Testis (tissue), 2 donors: ENCODE results near the gene BCO2.

ENCODE experiments used
- POLR2A ChIP-seq: fragments of 450-650 bp; IDR thresholded peaks from one replicate; pipeline ENCODE4 v1.6.1; 2017; ENCODE audit warnings: antibody characterized with exemption, mild to moderate bottlenecking, moderate library complexity
- TF ChIP-seq, protein P1 (sequence below), 3 experiments: fragments of 450-650 bp in 2 of 3; fragments of 200-600 bp in 1 of 3; sonication (generic) in 1 of 3; IDR thresholded peaks; one replicate each; pipeline ENCODE4 v1.5.1; 2016 to 2019; ENCODE audit warnings: antibody characterized with exemption in 3 of 3, mild to moderate bottlenecking in 2 of 3, moderate library complexity in 1 of 3

DNA sequence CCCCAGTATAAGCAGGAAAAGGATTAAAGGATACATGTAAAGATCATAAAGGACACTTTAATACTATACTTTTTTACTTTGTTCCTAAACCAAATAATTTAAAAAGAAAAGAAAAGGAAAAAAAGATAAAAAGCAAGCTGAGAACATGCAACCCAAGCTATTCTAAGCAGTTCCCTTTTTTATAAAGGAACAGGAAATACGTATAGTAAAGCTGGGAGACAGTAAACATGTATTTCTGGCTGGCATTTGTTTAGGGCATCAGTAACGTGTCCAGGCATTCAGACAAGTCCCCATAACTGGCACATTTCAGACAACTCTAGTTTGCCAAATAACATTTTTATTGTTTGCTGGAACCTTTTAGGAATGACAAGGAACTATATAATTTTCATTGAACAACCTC, 24.9 kb downstream of the BCO2 start:
- TF ChIP-seq, protein P1, sequence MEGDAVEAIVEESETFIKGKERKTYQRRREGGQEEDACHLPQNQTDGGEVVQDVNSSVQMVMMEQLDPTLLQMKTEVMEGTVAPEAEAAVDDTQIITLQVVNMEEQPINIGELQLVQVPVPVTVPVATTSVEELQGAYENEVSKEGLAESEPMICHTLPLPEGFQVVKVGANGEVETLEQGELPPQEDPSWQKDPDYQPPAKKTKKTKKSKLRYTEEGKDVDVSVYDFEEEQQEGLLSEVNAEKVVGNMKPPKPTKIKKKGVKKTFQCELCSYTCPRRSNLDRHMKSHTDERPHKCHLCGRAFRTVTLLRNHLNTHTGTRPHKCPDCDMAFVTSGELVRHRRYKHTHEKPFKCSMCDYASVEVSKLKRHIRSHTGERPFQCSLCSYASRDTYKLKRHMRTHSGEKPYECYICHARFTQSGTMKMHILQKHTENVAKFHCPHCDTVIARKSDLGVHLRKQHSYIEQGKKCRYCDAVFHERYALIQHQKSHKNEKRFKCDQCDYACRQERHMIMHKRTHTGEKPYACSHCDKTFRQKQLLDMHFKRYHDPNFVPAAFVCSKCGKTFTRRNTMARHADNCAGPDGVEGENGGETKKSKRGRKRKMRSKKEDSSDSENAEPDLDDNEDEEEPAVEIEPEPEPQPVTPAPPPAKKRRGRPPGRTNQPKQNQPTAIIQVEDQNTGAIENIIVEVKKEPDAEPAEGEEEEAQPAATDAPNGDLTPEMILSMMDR (IDR thresholded peaks at IDR 0.05): no peak
- no peak for TF ChIP-seq POLR2A
